Sigmoid colon (tissue), 7 donors: ENCODE measurements around the gene KANK4. TPM values are rescaled to one million over a fixed set of nuclear protein-coding genes. Genes with fewer than 3 reads are reported as not detected.

Source experiments
- DNase-seq: peaks from one replicate; pipeline ENCODE4 v3.0.0-alpha.2; 2019
- H3K27ac ChIP-seq, 4 donors: fragments of 200-600 bp; sonication (generic); one replicate each; pipeline ENCODE4 v1.5.1; 2016 to 2019; ENCODE audit warnings: mild to moderate bottlenecking in 1 of 4
- H3K27me3 ChIP-seq, 3 donors: fragments of 200-600 bp; sonication (generic); one replicate each; pipeline ENCODE4 v1.5.1; 2019; ENCODE audit warnings: mild to moderate bottlenecking in 1 of 3
- H3K36me3 ChIP-seq, 4 donors: fragments of 200-600 bp; sonication (generic); one replicate each; pipeline ENCODE4 v1.5.1; 2016 to 2019
- H3K4me1 ChIP-seq, 4 donors: fragments of 200-600 bp; sonication (generic); one replicate each; pipeline ENCODE4 v1.5.1; 2017 to 2019
- H3K4me3 ChIP-seq, 4 donors: fragments of 200-600 bp; sonication (generic); one replicate each; pipeline ENCODE4 v1.5.1; 2017 to 2019; ENCODE audit warnings: mild to moderate bottlenecking in 2 of 4, moderate library complexity in 1 of 4
- H3K9me3 ChIP-seq, 4 donors: fragments of 200-600 bp in 3 of 4; sonication (generic) in 3 of 4; one replicate each; pipeline versions ENCODE4 v1.5.1 to v1.6.1; 2013 to 2019
- EP300 ChIP-seq, 4 donors: sonication (generic); formaldehyde crosslinking; IDR thresholded peaks; one replicate each; pipeline ENCODE4 v1.6.1; 2017; ENCODE audit warnings: antibody characterized with exemption in 4 of 4
- POLR2A ChIP-seq, 2 donors: fragments of 450-650 bp; IDR thresholded peaks; one replicate each; pipeline ENCODE4 v1.6.1; 2016; ENCODE audit warnings: antibody characterized with exemption in 2 of 2, mild to moderate bottlenecking in 2 of 2, moderate library complexity in 2 of 2
- POLR2AphosphoS5 ChIP-seq, 4 donors: sonication (generic); formaldehyde crosslinking; IDR thresholded peaks; one replicate each; pipeline ENCODE4 v1.6.1; 2017; ENCODE audit warnings: antibody characterized with exemption in 4 of 4
- WGBS, 2 donors: extraction: QIAGEN DNeasy Blood & Tissue Kit; methylation state at CpG; one replicate each; pipeline ENCODE4 v1.1.7; 2013; 5-methylcytosine and 5-hydroxymethylcytosine counted together
- intact Hi-C: fragments of 100-400 bp; cut with DNase I; formaldehyde crosslinking; loops from one replicate; pipeline ENCODE4 v1.15.1; 2023
- polyA plus RNA-seq, 3 donors: library from polyadenylated mRNA; stranded (reverse); fragments of 200-250 nt; gene quantifications; one replicate each; pipeline ENCODE4 v1.2.3, GENCODE V29; 2013
- total RNA-seq, 4 donors: library from RNA; depleted of rRNA; stranded (reverse); fragments of >200 nt; gene quantifications; one replicate each; pipeline ENCODE4 v1.1.0, GENCODE V29; 2016
- TF ChIP-seq, protein P1 (sequence below), 4 experiments: fragments of 450-650 bp in 3 of 4; fragments of 200-600 bp in 1 of 4; IDR thresholded peaks; one replicate each; pipeline ENCODE4 v1.5.1; 2016 to 2019; ENCODE audit warnings: antibody characterized with exemption in 4 of 4, mild to moderate bottlenecking in 3 of 4, moderate library complexity in 2 of 4
- donor health status: healthy with polysubstance abuse.
- donor health status: Bipolar disorder and iron deficiency.
- donor health status: healthy.

KANK4 gene
- total and polyA plus RNA-seq, 7 donors: 0.60 to 2.4 (median 1.6) TPM; not detected in 1

DNA sequence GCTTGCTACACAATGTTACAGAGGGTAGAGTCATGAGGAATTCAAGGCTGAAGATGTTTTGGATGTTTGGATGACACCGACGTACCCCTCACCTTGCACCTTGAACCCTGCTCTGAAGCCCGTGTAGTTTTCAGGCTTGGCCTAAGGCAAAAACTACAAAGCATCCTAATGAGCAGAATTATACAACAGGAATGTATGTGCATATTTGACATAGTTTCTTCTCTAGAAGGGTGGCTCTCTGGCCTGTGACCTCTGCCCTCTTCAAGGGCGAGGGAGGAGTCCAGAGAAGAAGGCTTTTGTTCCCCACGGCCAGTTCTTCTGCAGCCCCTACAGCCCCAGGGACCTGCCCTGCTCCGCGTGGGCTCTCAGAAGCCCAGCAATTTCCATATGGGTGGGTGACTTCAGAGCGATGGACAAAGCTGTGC lies 81.3 kb downstream of the KANK4 start:
- no peak for DNase-seq
- H3K27me3 ChIP-seq: no peaks in the 10 kb centered on the region
- intact Hi-C loops: no loop called here
- WGBS, 2 donors: 82 to 85% methylated on average over 8 of the region's 8 CpGs
- H3K4me1 ChIP-seq: peaks cover 0 to 10% (median 8%) of the 10 kb centered on the region in 4 donors
- H3K9me3 ChIP-seq: no peaks in the 10 kb centered on the region
- H3K27ac ChIP-seq: no peak overlapping the region
- H3K36me3 ChIP-seq: no peaks in the 10 kb centered on the region
- no peak overlapping the region for H3K4me3 ChIP-seq
- TF ChIP-seq POLR2A (IDR thresholded peaks at IDR 0.05): no peak
- no peak for TF ChIP-seq EP300 (IDR thresholded peaks at IDR 0.05)
- TF ChIP-seq, protein P1, sequence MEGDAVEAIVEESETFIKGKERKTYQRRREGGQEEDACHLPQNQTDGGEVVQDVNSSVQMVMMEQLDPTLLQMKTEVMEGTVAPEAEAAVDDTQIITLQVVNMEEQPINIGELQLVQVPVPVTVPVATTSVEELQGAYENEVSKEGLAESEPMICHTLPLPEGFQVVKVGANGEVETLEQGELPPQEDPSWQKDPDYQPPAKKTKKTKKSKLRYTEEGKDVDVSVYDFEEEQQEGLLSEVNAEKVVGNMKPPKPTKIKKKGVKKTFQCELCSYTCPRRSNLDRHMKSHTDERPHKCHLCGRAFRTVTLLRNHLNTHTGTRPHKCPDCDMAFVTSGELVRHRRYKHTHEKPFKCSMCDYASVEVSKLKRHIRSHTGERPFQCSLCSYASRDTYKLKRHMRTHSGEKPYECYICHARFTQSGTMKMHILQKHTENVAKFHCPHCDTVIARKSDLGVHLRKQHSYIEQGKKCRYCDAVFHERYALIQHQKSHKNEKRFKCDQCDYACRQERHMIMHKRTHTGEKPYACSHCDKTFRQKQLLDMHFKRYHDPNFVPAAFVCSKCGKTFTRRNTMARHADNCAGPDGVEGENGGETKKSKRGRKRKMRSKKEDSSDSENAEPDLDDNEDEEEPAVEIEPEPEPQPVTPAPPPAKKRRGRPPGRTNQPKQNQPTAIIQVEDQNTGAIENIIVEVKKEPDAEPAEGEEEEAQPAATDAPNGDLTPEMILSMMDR (IDR thresholded peaks at IDR 0.05): no peak
- no peak for TF ChIP-seq POLR2AphosphoS5 (IDR thresholded peaks at IDR 0.05)

DNA sequence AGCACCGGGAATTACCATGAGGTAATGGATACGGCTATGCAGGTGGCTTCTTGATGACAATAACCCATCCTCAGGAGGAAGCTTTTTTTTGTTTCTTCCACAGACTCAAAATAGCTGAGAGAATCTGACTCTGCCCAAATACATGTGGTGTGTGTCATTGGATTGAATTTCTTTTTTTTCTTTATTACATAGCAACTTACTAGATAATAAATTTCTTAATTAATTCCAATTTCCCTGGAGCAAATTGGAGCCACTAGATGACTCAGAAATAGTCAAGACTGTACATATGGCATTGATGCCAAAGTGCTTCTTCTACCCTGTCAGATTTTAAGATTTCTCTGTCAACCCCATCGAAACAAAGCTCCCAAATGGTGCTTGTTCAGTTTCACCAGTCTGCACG lies 81.9 kb downstream of the KANK4 start:
- WGBS, 2 donors: 87 to 92% methylated on average over 4 of the region's 4 CpGs
- intact Hi-C loops: no loop called here
- H3K27me3 ChIP-seq: no peaks in the 10 kb centered on the region
- DNase-seq: no peak
- no peaks in the 10 kb centered on the region for H3K36me3 ChIP-seq
- TF ChIP-seq, protein P1 (IDR thresholded peaks at IDR 0.05): no peak
- TF ChIP-seq POLR2A (IDR thresholded peaks at IDR 0.05): no peak
- H3K9me3 ChIP-seq: no peaks in the 10 kb centered on the region
- no peak overlapping the region for H3K27ac ChIP-seq
- H3K4me3 ChIP-seq: no peak overlapping the region
- H3K4me1 ChIP-seq: peaks cover 0 to 10% (median 8%) of the 10 kb centered on the region in 4 donors

DNA sequence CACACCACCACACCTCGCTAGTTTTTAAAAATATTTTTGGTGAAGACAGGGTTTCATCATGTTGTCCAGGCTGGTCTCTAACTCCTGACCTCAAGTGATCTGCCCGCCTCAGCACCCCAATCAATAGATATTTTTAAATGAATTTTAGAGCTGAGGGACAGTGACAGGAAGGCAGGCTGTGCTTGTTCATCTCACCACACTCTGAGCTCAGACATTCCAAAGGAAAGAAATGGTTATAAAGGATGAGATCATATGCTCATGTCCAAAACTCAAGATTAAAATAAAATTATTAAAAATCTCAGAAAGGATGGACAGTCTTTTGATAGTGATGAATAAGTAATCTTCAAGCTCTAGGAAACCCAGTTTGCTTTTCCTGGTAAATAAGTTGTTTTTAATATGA lies 83.7 kb downstream of the KANK4 start:
- no peaks in the 10 kb centered on the region for H3K27me3 ChIP-seq
- 88 to 97% methylated on average over 2 of the region's 2 CpGs for WGBS, 2 donors
- TF ChIP-seq, protein P1 (IDR thresholded peaks at IDR 0.05): no peak
- no peak for TF ChIP-seq POLR2AphosphoS5 (IDR thresholded peaks at IDR 0.05)
- no peaks in the 10 kb centered on the region for H3K36me3 ChIP-seq
- no peaks in the 10 kb centered on the region for H3K4me1 ChIP-seq
- DNase-seq: no peak
- no peak overlapping the region for H3K27ac ChIP-seq
- no peak overlapping the region for H3K4me3 ChIP-seq
- H3K9me3 ChIP-seq: no peaks in the 10 kb centered on the region
- intact Hi-C loops: no loop called here

DNA sequence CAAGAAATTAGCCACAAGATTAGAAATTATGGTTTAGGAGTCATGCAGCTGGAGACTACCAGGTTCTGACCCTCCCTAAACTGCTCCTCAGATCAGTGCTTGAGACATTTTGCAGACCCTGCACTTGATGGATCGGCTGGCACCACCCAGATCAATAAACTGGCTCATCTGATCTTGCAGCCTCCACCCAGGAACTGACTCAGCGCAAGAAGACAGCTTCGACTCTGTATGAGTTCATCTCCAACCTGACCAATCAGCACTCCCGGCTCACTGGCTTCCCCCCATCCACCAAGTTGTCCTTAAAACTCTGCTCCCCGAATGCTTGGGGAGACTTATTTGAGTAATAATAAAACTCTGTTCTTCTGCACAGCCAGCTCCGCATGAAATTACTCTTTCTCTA lies 84.5 kb downstream of the KANK4 start:
- no peaks in the 10 kb centered on the region for H3K27me3 ChIP-seq
- DNase-seq: no peak
- TF ChIP-seq, protein P1 (IDR thresholded peaks at IDR 0.05): no peak
- TF ChIP-seq POLR2A (IDR thresholded peaks at IDR 0.05) (no peak), EP300 (IDR thresholded peaks at IDR 0.05) (no peak), POLR2AphosphoS5 (IDR thresholded peaks at IDR 0.05) (no peak)
- H3K4me3 ChIP-seq: no peak overlapping the region
- 86% methylated on average over 6 of the region's 6 CpGs for WGBS, 2 donors
- H3K27ac ChIP-seq: no peak overlapping the region
- no peaks in the 10 kb centered on the region for H3K9me3 ChIP-seq
- H3K36me3 ChIP-seq: no peaks in the 10 kb centered on the region
- intact Hi-C loops: no loop called here
- no peaks in the 10 kb centered on the region for H3K4me1 ChIP-seq

DNA sequence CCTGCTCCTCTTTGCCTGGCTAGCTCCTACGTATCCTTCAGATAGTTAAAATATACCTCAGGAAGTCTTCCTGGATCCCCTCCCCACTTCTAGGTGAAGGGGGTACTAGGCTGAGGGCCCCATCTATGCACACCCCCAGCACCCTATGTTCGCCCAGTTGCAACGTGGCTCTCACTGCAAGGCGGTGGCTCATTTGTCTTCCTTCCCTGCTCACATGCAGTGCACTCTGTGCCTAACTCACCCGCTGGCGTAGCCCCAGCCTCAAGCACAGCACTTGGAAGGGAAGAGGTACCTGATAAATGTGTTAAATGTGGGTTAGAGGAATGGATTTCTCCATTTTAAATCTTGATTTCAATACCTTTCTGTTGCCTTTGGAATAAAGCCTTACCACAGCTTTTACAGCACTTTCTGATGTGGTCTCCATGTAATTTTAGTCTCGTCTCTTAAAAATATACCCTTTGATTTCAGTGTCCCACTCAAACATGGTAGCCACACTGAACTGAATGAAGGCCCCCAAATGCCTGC lies 85.2 kb downstream of the KANK4 start:
- Histone ChIP-seq H3K9me3 (no peaks in the 10 kb centered on the region), H3K27me3 (no peaks in the 10 kb centered on the region), H3K4me3 (no peak overlapping the region), H3K27ac (no peak overlapping the region), H3K36me3 (no peaks in the 10 kb centered on the region), H3K4me1 (no peaks in the 10 kb centered on the region)
- 85 to 92% methylated on average over 7 of the region's 7 CpGs for WGBS, 2 donors
- no peak for DNase-seq
- TF ChIP-seq EP300 (IDR thresholded peaks at IDR 0.05) (no peak), POLR2A (IDR thresholded peaks at IDR 0.05) (no peak), POLR2AphosphoS5 (IDR thresholded peaks at IDR 0.05) (no peak)
- TF ChIP-seq, protein P1 (IDR thresholded peaks at IDR 0.05): no peak
- intact Hi-C loops: no loop called here
